HCT116 (cell line): ENCODE measurements around the gene SYT9. TPM values are rescaled to one million over a fixed set of nuclear protein-coding genes. Genes with fewer than 3 reads are reported as not detected.

Experiments
- ATAC-seq: fragments of 200-7000 bp; cut with Tn5 transposase; 2 replicates; pipeline ENCODE4 v1.9.1; 2020; ENCODE audit warnings: mild to moderate bottlenecking, moderate library complexity
- BruUV-seq: library from RNA; stranded (reverse); fragments of 400-500 nt; replicated peaks from 2 replicates; lab custom pipeline; 2021; lab: Mats Ljungman, UMichigan
- CTCF ChIA-PET: fragments of 300-600 bp; sonication (Branson Sonifier 250); formaldehyde crosslinking; loops from one replicate; lab custom pipeline; 2021; ENCODE audit warnings: antibody characterized with exemption; lab: Charles Lee
- POLR2A ChIA-PET: fragments of 300-600, 350-600 bp; sonication (Branson Sonifier 250); formaldehyde crosslinking; loops from one replicate; lab custom pipeline; 2021; ENCODE audit warnings: antibody characterized with exemption; lab: Charles Lee
- RAD21 ChIA-PET, 2 experiments: fragments of 300-600 bp; sonication (Branson Sonifier 250); formaldehyde crosslinking; loops; one replicate each; lab custom pipeline; 2023; ENCODE audit warnings: low total read pairs in 2 of 2; ENCODE audit not compliant: uncharacterized antibody in 2 of 2, unreplicated experiment in 2 of 2, low non-redundant PET in 1 of 2; lab: Charles Lee
- DNase-seq: peaks from one replicate; pipeline ENCODE4 v3.0.0-alpha.2; 2010; ENCODE audit warnings: low read depth, low spot score
- H2AFZ ChIP-seq: fragments of 200-600 bp; shearing (Covaris generic), sonication (generic); 2 replicates; pipeline ENCODE4 v1.6.1; 2017; ENCODE audit warnings: low read depth, mixed run types, mixed read lengths, antibody characterized with exemption, low read length; ENCODE audit not compliant: poor library complexity, severe bottlenecking
- H3K27ac ChIP-seq: 2 replicates; pipeline ENCODE4 v1.5.1; 2012; ENCODE audit warnings: low read depth, low read length
- H3K27me3 ChIP-seq: fragments of 200-600 bp; sonication (generic); 2 replicates; pipeline ENCODE4 v1.6.1; 2016; ENCODE audit warnings: mixed run types, low read length, mixed read lengths; ENCODE audit not compliant: insufficient read depth
- H3K36me3 ChIP-seq, 2 experiments: fragments of 200-500 bp in 1 of 2; fragments of 200-600 bp in 1 of 2; sonication (Bioruptor generic) in 1 of 2; sonication (generic) in 1 of 2; 2 replicates each; pipeline versions ENCODE4 v1.5.1 to v1.6.1; 2014 to 2016; ENCODE audit warnings: low read length in 2 of 2, inconsistent platforms in 1 of 2, mixed read lengths in 1 of 2, mixed run types in 1 of 2; ENCODE audit not compliant: insufficient read depth in 2 of 2, control insufficient read depth in 1 of 2
- H3K4me1 ChIP-seq, 2 experiments: fragments of 200-600 bp in 1 of 2; sonication (generic) in 1 of 2; 2 replicates each; pipeline versions ENCODE4 v1.5.1 to v1.6.1; 2012 to 2017; ENCODE audit warnings: low read length in 2 of 2, inconsistent platforms in 1 of 2, mild to moderate bottlenecking in 1 of 2, mixed read lengths in 1 of 2, mixed run types in 1 of 2, moderate library complexity in 1 of 2; ENCODE audit not compliant: insufficient read depth in 2 of 2, control insufficient read depth in 1 of 2
- H3K4me2 ChIP-seq: fragments of 200-600 bp; sonication (generic); 2 replicates; pipeline ENCODE4 v1.6.1; 2017; ENCODE audit warnings: mixed run types, low read length, mixed read lengths
- H3K4me3 ChIP-seq, 2 experiments: fragments of 200-600 bp in 1 of 2; sonication (generic) in 1 of 2; replicated peaks in 1 of 2; 2 replicates each; pipeline ENCODE4 v1.5.1; 2011 to 2016; ENCODE audit warnings: low read length in 2 of 2, control low read depth in 1 of 2, low read depth in 1 of 2, mild to moderate bottlenecking in 1 of 2, mixed read lengths in 1 of 2, mixed run types in 1 of 2
- H3K79me2 ChIP-seq: fragments of 200-600 bp; sonication (generic); 2 replicates; pipeline ENCODE4 v1.6.1; 2017; ENCODE audit warnings: mild to moderate bottlenecking, mixed run types, low read length, moderate library complexity, mixed read lengths; ENCODE audit not compliant: insufficient read depth
- H3K9ac ChIP-seq: fragments of 200-600 bp; sonication (generic); 2 replicates; pipeline ENCODE4 v1.6.1; 2016; ENCODE audit warnings: low read length, mixed read lengths
- H3K9me2 ChIP-seq: fragments of 200-600 bp; sonication (generic), shearing (Covaris generic); 2 replicates; pipeline ENCODE4 v1.6.1; 2017; ENCODE audit warnings: mixed run types, mild to moderate bottlenecking, moderate library complexity; ENCODE audit not compliant: insufficient read depth
- H3K9me3 ChIP-seq, 2 experiments: fragments of 200-500 bp in 1 of 2; fragments of 200-600 bp in 1 of 2; sonication (Bioruptor generic) in 1 of 2; sonication (generic) in 1 of 2; 2 replicates each; pipeline ENCODE4 v1.6.1; 2014 to 2017; ENCODE audit warnings: low read length in 2 of 2, mixed read lengths in 2 of 2, inconsistent platforms in 1 of 2, low read depth in 1 of 2, mild to moderate bottlenecking in 1 of 2, mixed run types in 1 of 2, moderate library complexity in 1 of 2; ENCODE audit not compliant: control insufficient read depth in 1 of 2, insufficient read depth in 1 of 2
- H4K20me1 ChIP-seq: fragments of 200-600 bp; sonication (generic), shearing (Covaris generic); 2 replicates; pipeline ENCODE4 v1.6.1; 2017; ENCODE audit warnings: mixed run types, mild to moderate bottlenecking, moderate library complexity; ENCODE audit not compliant: insufficient read depth
- EZH2 ChIP-seq: fragments of 200-600 bp; sonication (generic); IDR thresholded peaks from 2 replicates; pipeline ENCODE4 v1.6.1; 2017; ENCODE audit warnings: antibody characterized with exemption, mixed run types
- EZH2phosphoT487 ChIP-seq: fragments of 200-600 bp; IDR thresholded peaks from 2 replicates; pipeline ENCODE4 v1.6.1; 2018; ENCODE audit warnings: antibody characterized with exemption, borderline replicate concordance
- POLR2A ChIP-seq: IDR thresholded peaks from 2 replicates; pipeline ENCODE4 v1.7.0; 2011; ENCODE audit warnings: borderline replicate concordance; ENCODE audit not compliant: insufficient read depth, insufficient read length; ENCODE audit errors: extremely low read depth
- RAD21 ChIP-seq: IDR thresholded peaks from 2 replicates; pipeline ENCODE4 v1.6.1; 2012; ENCODE audit warnings: low read depth, mild to moderate bottlenecking
- SRF ChIP-seq: IDR thresholded peaks from 2 replicates; pipeline ENCODE4 v1.6.1; 2012; ENCODE audit warnings: low read depth
- TCF7L2 ChIP-seq: IDR thresholded peaks from 2 replicates; pipeline ENCODE4 v1.7.0; 2011; ENCODE audit warnings: borderline replicate concordance, inconsistent platforms; ENCODE audit not compliant: insufficient read depth, insufficient read length; ENCODE audit errors: extremely low read depth
- intact Hi-C: fragments of 100-400 bp; cut with micrococcal nuclease; formaldehyde crosslinking; loops from 2 replicates; pipeline ENCODE4 v1.10.0; 2022
- total RNA-seq: library from RNA; stranded (reverse); gene quantifications from one replicate; pipeline ENCODE4 v1.2.1, GENCODE V29; 2021; ENCODE audit not compliant: unreplicated experiment
- TF ChIP-seq, protein P1 (sequence below): IDR thresholded peaks from 2 replicates; pipeline ENCODE4 v1.6.1; 2012; ENCODE audit warnings: low read depth
- TF ChIP-seq, protein P2 (sequence below): IDR thresholded peaks from 2 replicates; pipeline ENCODE4 v1.6.1; 2012
- TF ChIP-seq, protein P3 (sequence below): IDR thresholded peaks from 2 replicates; pipeline ENCODE4 v1.6.1; 2011; ENCODE audit warnings: mild to moderate bottlenecking, low read length, moderate library complexity; ENCODE audit not compliant: insufficient replicate concordance; ENCODE audit errors: extremely low read depth

Gene SYT9
- total RNA-seq, 1 experiment from 2014 or later: not detected

DNA sequence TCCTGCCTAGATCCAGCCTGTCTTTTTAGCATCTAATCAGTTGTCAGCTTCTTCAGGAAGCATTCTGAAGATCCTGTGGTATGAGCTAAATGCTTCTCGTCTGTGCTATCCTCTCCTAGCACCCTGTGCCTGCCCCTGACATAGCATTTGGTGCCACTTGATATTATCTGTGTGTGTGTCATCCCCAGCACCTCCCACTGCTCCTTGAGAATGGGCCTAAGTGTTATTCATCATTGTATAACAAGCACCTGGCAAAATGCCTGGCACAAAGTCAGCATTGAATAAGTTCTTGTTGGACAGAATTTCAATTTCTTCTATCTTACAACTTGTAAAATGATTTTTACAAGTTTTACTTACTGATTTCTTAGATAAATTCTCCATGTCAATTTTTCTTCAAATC lies 205.5 kb downstream of the SYT9 start:
- H3K4me1 ChIP-seq: no peaks in the 10 kb centered on the region
- H3K4me3 ChIP-seq: no peak overlapping the region
- ATAC-seq: no peak
- ChIA-PET POLR2A (no interaction called here), CTCF (no interaction called here), RAD21 (no interaction called here)
- no peak for DNase-seq
- TF ChIP-seq EZH2phosphoT487 (no peak), EZH2 (no peak), SRF (no peak), POLR2A (no peak), TCF7L2 (no peak), RAD21 (no peak)
- TF ChIP-seq, protein P1, sequence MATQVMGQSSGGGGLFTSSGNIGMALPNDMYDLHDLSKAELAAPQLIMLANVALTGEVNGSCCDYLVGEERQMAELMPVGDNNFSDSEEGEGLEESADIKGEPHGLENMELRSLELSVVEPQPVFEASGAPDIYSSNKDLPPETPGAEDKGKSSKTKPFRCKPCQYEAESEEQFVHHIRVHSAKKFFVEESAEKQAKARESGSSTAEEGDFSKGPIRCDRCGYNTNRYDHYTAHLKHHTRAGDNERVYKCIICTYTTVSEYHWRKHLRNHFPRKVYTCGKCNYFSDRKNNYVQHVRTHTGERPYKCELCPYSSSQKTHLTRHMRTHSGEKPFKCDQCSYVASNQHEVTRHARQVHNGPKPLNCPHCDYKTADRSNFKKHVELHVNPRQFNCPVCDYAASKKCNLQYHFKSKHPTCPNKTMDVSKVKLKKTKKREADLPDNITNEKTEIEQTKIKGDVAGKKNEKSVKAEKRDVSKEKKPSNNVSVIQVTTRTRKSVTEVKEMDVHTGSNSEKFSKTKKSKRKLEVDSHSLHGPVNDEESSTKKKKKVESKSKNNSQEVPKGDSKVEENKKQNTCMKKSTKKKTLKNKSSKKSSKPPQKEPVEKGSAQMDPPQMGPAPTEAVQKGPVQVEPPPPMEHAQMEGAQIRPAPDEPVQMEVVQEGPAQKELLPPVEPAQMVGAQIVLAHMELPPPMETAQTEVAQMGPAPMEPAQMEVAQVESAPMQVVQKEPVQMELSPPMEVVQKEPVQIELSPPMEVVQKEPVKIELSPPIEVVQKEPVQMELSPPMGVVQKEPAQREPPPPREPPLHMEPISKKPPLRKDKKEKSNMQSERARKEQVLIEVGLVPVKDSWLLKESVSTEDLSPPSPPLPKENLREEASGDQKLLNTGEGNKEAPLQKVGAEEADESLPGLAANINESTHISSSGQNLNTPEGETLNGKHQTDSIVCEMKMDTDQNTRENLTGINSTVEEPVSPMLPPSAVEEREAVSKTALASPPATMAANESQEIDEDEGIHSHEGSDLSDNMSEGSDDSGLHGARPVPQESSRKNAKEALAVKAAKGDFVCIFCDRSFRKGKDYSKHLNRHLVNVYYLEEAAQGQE: no peak
- TF ChIP-seq, protein P2, sequence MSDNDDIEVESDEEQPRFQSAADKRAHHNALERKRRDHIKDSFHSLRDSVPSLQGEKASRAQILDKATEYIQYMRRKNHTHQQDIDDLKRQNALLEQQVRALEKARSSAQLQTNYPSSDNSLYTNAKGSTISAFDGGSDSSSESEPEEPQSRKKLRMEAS: no peak
- TF ChIP-seq, protein P3, sequence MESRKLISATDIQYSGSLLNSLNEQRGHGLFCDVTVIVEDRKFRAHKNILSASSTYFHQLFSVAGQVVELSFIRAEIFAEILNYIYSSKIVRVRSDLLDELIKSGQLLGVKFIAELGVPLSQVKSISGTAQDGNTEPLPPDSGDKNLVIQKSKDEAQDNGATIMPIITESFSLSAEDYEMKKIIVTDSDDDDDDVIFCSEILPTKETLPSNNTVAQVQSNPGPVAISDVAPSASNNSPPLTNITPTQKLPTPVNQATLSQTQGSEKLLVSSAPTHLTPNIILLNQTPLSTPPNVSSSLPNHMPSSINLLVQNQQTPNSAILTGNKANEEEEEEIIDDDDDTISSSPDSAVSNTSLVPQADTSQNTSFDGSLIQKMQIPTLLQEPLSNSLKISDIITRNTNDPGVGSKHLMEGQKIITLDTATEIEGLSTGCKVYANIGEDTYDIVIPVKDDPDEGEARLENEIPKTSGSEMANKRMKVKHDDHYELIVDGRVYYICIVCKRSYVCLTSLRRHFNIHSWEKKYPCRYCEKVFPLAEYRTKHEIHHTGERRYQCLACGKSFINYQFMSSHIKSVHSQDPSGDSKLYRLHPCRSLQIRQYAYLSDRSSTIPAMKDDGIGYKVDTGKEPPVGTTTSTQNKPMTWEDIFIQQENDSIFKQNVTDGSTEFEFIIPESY: no peak
- BruUV-seq: no TSS peak
- no peaks in the 10 kb centered on the region for H3K36me3 ChIP-seq
- no peak overlapping the region for H3K9ac ChIP-seq
- no peaks in the 10 kb centered on the region for H4K20me1 ChIP-seq
- intact Hi-C loops: no loop called here
- peaks cover 11% of the 10 kb centered on the region for H3K27me3 ChIP-seq
- H3K9me2 ChIP-seq: no peaks in the 10 kb centered on the region
- H3K27ac ChIP-seq: no peak overlapping the region
- H3K4me2 ChIP-seq: no peak overlapping the region
- no peaks in the 10 kb centered on the region for H3K9me3 ChIP-seq
- no peak overlapping the region for H2AFZ ChIP-seq
- H3K79me2 ChIP-seq: no peaks in the 10 kb centered on the region
